K562 (cell line): Measurements from ENCODE around the gene SLC38A2. TPM values are rescaled to one million over a fixed set of nuclear protein-coding genes. Genes with fewer than 3 reads are reported as not detected.

ENCODE experiments used
- JUNB ChIP-seq: fragments of 450-650 bp; formaldehyde crosslinking; conservative IDR thresholded peaks from 2 replicates; pipeline ENCODE4 v1.4.0; 2020; ENCODE audit warnings: mild to moderate bottlenecking
- SPI1 ChIP-seq: IDR thresholded peaks from 2 replicates; pipeline ENCODE4 v1.6.1; 2011; ENCODE audit warnings: low read depth, low read length, control low read depth, borderline replicate concordance
- TAF7 ChIP-seq: fragments of 450-650 bp; IDR thresholded peaks from 2 replicates; pipeline ENCODE4 v1.6.1; 2016; ENCODE audit warnings: missing genetic modification characterization, missing compliant biosample characterization
- ZNF253 ChIP-seq: fragments of 250-450 bp; sonication (Bioruptor Pico); conservative IDR thresholded peaks from 2 replicates; pipeline ENCODE4 v1.6.1; 2021; ENCODE audit warnings: mild to moderate bottlenecking
- ZNF561 ChIP-seq: fragments of 450-650 bp; formaldehyde crosslinking; conservative IDR thresholded peaks from 2 replicates; pipeline ENCODE4 v1.4.0; 2020; ENCODE audit warnings: mild to moderate bottlenecking, moderate library complexity
- polyA plus RNA-seq, 8 experiments: library from polyadenylated mRNA; depleted of rRNA in 4 of 8; stranded (reverse) in 5 of 8; unstranded in 3 of 8; fragments of >200 nt; fragmentation: Nextera tagmentation in 2 of 8; fragmentation: Illumina TruSeq in 1 of 8; extraction: Ambion mirVana in 2 of 8; extraction: Trizol in 1 of 8; gene quantifications; 2 replicates each; pipeline versions ENCODE4 v1.2.1 to v1.2.3, GENCODE V29; 2011 to 2014; ENCODE audit warnings: inconsistent platforms in 1 of 8, missing spikeins in 1 of 8
- total RNA-seq, 7 experiments: library from RNA; depleted of rRNA in 6 of 7; stranded (reverse); fragments of >200 nt in 6 of 7; fragmentation: Illumina TruSeq in 2 of 7; extraction: Trizol in 2 of 7; gene quantifications; 2 replicates each; pipeline versions ENCODE4 v1.2.1 to v1.2.3, GENCODE V29; 2011 to 2021; ENCODE audit warnings: low replicate concordance in 1 of 7
- TF ChIP-seq, protein P1 (sequence below): fragments of 450-650 bp; IDR thresholded peaks from 2 replicates; pipeline ENCODE4 v1.6.1; 2016; ENCODE audit warnings: mild to moderate bottlenecking, moderate library complexity

Gene SLC38A2
- total and polyA plus RNA-seq, 9 of the 15 experiments (the other 6 are each of a cell fraction or from before 2014, with no cell fraction given), result 98.7 to 292 (median 143) TPM

GRCh38 chr12:46388427-46389021 is 16.0 kb upstream of the SLC38A2 start (continued):
- TF ChIP-seq, protein P1, sequence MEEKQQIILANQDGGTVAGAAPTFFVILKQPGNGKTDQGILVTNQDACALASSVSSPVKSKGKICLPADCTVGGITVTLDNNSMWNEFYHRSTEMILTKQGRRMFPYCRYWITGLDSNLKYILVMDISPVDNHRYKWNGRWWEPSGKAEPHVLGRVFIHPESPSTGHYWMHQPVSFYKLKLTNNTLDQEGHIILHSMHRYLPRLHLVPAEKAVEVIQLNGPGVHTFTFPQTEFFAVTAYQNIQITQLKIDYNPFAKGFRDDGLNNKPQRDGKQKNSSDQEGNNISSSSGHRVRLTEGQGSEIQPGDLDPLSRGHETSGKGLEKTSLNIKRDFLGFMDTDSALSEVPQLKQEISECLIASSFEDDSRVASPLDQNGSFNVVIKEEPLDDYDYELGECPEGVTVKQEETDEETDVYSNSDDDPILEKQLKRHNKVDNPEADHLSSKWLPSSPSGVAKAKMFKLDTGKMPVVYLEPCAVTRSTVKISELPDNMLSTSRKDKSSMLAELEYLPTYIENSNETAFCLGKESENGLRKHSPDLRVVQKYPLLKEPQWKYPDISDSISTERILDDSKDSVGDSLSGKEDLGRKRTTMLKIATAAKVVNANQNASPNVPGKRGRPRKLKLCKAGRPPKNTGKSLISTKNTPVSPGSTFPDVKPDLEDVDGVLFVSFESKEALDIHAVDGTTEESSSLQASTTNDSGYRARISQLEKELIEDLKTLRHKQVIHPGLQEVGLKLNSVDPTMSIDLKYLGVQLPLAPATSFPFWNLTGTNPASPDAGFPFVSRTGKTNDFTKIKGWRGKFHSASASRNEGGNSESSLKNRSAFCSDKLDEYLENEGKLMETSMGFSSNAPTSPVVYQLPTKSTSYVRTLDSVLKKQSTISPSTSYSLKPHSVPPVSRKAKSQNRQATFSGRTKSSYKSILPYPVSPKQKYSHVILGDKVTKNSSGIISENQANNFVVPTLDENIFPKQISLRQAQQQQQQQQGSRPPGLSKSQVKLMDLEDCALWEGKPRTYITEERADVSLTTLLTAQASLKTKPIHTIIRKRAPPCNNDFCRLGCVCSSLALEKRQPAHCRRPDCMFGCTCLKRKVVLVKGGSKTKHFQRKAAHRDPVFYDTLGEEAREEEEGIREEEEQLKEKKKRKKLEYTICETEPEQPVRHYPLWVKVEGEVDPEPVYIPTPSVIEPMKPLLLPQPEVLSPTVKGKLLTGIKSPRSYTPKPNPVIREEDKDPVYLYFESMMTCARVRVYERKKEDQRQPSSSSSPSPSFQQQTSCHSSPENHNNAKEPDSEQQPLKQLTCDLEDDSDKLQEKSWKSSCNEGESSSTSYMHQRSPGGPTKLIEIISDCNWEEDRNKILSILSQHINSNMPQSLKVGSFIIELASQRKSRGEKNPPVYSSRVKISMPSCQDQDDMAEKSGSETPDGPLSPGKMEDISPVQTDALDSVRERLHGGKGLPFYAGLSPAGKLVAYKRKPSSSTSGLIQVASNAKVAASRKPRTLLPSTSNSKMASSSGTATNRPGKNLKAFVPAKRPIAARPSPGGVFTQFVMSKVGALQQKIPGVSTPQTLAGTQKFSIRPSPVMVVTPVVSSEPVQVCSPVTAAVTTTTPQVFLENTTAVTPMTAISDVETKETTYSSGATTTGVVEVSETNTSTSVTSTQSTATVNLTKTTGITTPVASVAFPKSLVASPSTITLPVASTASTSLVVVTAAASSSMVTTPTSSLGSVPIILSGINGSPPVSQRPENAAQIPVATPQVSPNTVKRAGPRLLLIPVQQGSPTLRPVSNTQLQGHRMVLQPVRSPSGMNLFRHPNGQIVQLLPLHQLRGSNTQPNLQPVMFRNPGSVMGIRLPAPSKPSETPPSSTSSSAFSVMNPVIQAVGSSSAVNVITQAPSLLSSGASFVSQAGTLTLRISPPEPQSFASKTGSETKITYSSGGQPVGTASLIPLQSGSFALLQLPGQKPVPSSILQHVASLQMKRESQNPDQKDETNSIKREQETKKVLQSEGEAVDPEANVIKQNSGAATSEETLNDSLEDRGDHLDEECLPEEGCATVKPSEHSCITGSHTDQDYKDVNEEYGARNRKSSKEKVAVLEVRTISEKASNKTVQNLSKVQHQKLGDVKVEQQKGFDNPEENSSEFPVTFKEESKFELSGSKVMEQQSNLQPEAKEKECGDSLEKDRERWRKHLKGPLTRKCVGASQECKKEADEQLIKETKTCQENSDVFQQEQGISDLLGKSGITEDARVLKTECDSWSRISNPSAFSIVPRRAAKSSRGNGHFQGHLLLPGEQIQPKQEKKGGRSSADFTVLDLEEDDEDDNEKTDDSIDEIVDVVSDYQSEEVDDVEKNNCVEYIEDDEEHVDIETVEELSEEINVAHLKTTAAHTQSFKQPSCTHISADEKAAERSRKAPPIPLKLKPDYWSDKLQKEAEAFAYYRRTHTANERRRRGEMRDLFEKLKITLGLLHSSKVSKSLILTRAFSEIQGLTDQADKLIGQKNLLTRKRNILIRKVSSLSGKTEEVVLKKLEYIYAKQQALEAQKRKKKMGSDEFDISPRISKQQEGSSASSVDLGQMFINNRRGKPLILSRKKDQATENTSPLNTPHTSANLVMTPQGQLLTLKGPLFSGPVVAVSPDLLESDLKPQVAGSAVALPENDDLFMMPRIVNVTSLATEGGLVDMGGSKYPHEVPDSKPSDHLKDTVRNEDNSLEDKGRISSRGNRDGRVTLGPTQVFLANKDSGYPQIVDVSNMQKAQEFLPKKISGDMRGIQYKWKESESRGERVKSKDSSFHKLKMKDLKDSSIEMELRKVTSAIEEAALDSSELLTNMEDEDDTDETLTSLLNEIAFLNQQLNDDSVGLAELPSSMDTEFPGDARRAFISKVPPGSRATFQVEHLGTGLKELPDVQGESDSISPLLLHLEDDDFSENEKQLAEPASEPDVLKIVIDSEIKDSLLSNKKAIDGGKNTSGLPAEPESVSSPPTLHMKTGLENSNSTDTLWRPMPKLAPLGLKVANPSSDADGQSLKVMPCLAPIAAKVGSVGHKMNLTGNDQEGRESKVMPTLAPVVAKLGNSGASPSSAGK, result no peak
- TF ChIP-seq TAF7 (tag), result no peak
- TF ChIP-seq ZNF253 (CRISPR knock-in tag), result no peak
- peak; percentile 60; the same call in 1 of the 2 replicates for TF ChIP-seq SPI1
- TF ChIP-seq JUNB, result no peak
- no peak for TF ChIP-seq ZNF561 (CRISPR knock-in tag)
- TF ChIP-seq, all 486 proteins: peak for 3
